K562 (cell line): ENCODE results near the gene PLTP. TPM values are rescaled to one million over a fixed set of nuclear protein-coding genes. Genes with fewer than 3 reads are reported as not detected.

Source experiments
- ATAC-seq: fragments of 200-7000 bp; cut with Tn5 transposase; 3 replicates; pipeline ENCODE4 v1.9.1; 2020; ENCODE audit warnings: moderate library complexity
- BruUV-seq: library from RNA; stranded (reverse); fragments of 400-500 nt; replicated peaks from 2 replicates; lab custom pipeline; 2021; lab: Mats Ljungman, UMichigan
- CTCF ChIA-PET: fragments of 300-600 bp; formaldehyde crosslinking; extraction: SDS; loops from one replicate; lab custom pipeline; 2021; ENCODE audit warnings: low intra/inter-chr PET ratio; lab: Yijun Ruan, JAX
- POLR2A ChIA-PET: fragments of 300-600, 350-650 bp; sonication (Branson Sonifier 250); formaldehyde crosslinking; extraction: SDS; loops from one replicate; lab custom pipeline; 2021; ENCODE audit warnings: antibody characterized with exemption, inconsistent platforms; lab: Yijun Ruan, JAX
- DNase-seq, 4 experiments: peaks; one replicate each; pipeline versions ENCODE4 v3.0.0 to v3.0.0-alpha.2; 2011 to 2018; ENCODE audit warnings: low spot score in 3 of 4, mixed read lengths in 3 of 4; ENCODE audit errors: extremely low read depth in 1 of 4
- FAIRE-seq: peaks from 2 replicates; lab custom pipeline; 2011; peaks lifted over from hg19 to GRCh38; lab: Jason Lieb, UNC
- H2AFZ ChIP-seq: 2 replicates; pipeline ENCODE4 v1.6.0; 2011; ENCODE audit warnings: low read depth, low read length, control low read depth, inconsistent platforms
- H3K27ac ChIP-seq: fragments of 200-600 bp; 3 replicates; pipeline ENCODE4 v1.8.0; 2011; ENCODE audit warnings: low read depth, mild to moderate bottlenecking, control low read depth, inconsistent platforms, low read length, moderate library complexity, mixed read lengths; ENCODE audit errors: extremely low read depth
- H3K27me3 ChIP-seq, 2 experiments: fragments of 300-600 bp in 1 of 2; 2 replicates in 1 of 2; 3 replicates in 1 of 2; pipeline versions ENCODE4 v1.6.0 to v1.8.0; 2011; ENCODE audit warnings: inconsistent platforms in 2 of 2, low read length in 2 of 2, mild to moderate bottlenecking in 1 of 2, mixed read lengths in 1 of 2, moderate library complexity in 1 of 2; ENCODE audit not compliant: control insufficient read depth in 2 of 2, insufficient read depth in 2 of 2
- H3K36me3 ChIP-seq: fragments of 300-600 bp; 3 replicates; pipeline ENCODE4 v1.8.0; 2011; ENCODE audit warnings: mild to moderate bottlenecking, low read length, inconsistent platforms; ENCODE audit not compliant: control insufficient read depth, insufficient read depth
- H3K4me1 ChIP-seq, 2 experiments: fragments of 200-600 bp in 1 of 2; replicated peaks in 1 of 2; 2 replicates in 1 of 2; 3 replicates in 1 of 2; pipeline versions ENCODE4 v1.5.1 to v1.8.0; 2011; ENCODE audit warnings: inconsistent platforms in 2 of 2, low read length in 2 of 2, mild to moderate bottlenecking in 1 of 2, mixed read lengths in 1 of 2, moderate library complexity in 1 of 2; ENCODE audit not compliant: control insufficient read depth in 2 of 2, insufficient read depth in 2 of 2
- H3K4me2 ChIP-seq: 2 replicates; pipeline ENCODE4 v1.6.1; 2011; ENCODE audit warnings: low read length, control low read depth, inconsistent platforms, mixed read lengths; ENCODE audit not compliant: insufficient read depth
- H3K4me3 ChIP-seq: fragments of 200-600 bp; sonication (generic), shearing (Covaris generic); 2 replicates; pipeline ENCODE4 v1.5.1; 2016; ENCODE audit warnings: control low read depth, inconsistent platforms
- H3K79me2 ChIP-seq: fragments of 200-600 bp; 3 replicates; pipeline ENCODE4 v1.8.0; 2011; ENCODE audit warnings: low read length, inconsistent platforms; ENCODE audit not compliant: control insufficient read depth, insufficient read depth
- H3K9ac ChIP-seq, 2 experiments: 2 replicates each; pipeline versions ENCODE4 v1.6.0 to v1.6.1; 2011; ENCODE audit warnings: low read depth in 2 of 2, low read length in 2 of 2, control low read depth in 1 of 2, inconsistent platforms in 1 of 2, mild to moderate bottlenecking in 1 of 2, mixed read lengths in 1 of 2; ENCODE audit not compliant: insufficient read depth in 1 of 2
- H3K9me1 ChIP-seq: one replicate; pipeline ENCODE4 v1.6.0; 2011; ENCODE audit warnings: inconsistent platforms, mild to moderate bottlenecking, low read length, moderate library complexity; ENCODE audit not compliant: control insufficient read depth, insufficient read depth
- H3K9me3 ChIP-seq: replicated peaks from 2 replicates; pipeline ENCODE4 v1.5.1; 2011; ENCODE audit warnings: low read depth, low read length, inconsistent platforms; ENCODE audit not compliant: control insufficient read depth, insufficient read depth
- H4K20me1 ChIP-seq: replicated peaks from 2 replicates; pipeline ENCODE4 v1.6.1; 2011; ENCODE audit warnings: low read length, inconsistent platforms, mixed read lengths; ENCODE audit not compliant: control insufficient read depth, insufficient read depth
- GTF2F1 ChIP-seq: IDR thresholded peaks from 2 replicates; pipeline ENCODE4 v1.6.1; 2011; ENCODE audit warnings: low read depth, low read length, improper control_type of control experiment
- GTF3C2 ChIP-seq: IDR thresholded peaks from 3 replicates; pipeline ENCODE4 v1.6.1; 2011; ENCODE audit warnings: borderline replicate concordance, mild to moderate bottlenecking, moderate library complexity; ENCODE audit not compliant: insufficient read length; ENCODE audit errors: extremely low read depth
- HDAC1 ChIP-seq, 2 experiments: fragments of 450-650 bp; IDR thresholded peaks; 2 replicates each; pipeline ENCODE4 v1.6.1; 2016 to 2017; ENCODE audit warnings: inconsistent platforms in 1 of 2, mild to moderate bottlenecking in 1 of 2, moderate library complexity in 1 of 2
- MCM5 ChIP-seq: fragments of 450-650 bp; IDR thresholded peaks from 2 replicates; pipeline ENCODE4 v1.6.1; 2016; ENCODE audit warnings: low read depth
- NCOA6 ChIP-seq: fragments of 450-650 bp; IDR thresholded peaks from 2 replicates; pipeline ENCODE4 v1.6.1; 2017; ENCODE audit warnings: mild to moderate bottlenecking
- NELFE ChIP-seq: IDR thresholded peaks from 2 replicates; pipeline ENCODE4 v1.6.1; 2011; ENCODE audit warnings: mild to moderate bottlenecking; ENCODE audit not compliant: insufficient read depth, insufficient read length
- SMAD2 ChIP-seq: fragments of 150-350 bp; IDR thresholded peaks from 2 replicates; pipeline ENCODE4 v1.6.1; 2014; ENCODE audit warnings: low read depth, mild to moderate bottlenecking, low read length
- SMARCA5 ChIP-seq: fragments of 450-650 bp; IDR thresholded peaks from 2 replicates; pipeline ENCODE4 v1.6.1; 2016
- U2AF1 ChIP-seq: fragments of 200-400 bp; formaldehyde crosslinking; optimal IDR thresholded peaks from 2 replicates; pipeline ENCODE3; 2017; ENCODE audit warnings: mild to moderate bottlenecking, low read depth, low read length, moderate library complexity
- ZNF318 ChIP-seq, 2 experiments: fragments of 450-650 bp; IDR thresholded peaks; 2 replicates each; pipeline ENCODE4 v1.6.1; 2016; ENCODE audit warnings: mild to moderate bottlenecking in 2 of 2, borderline replicate concordance in 1 of 2, low read depth in 1 of 2, moderate library complexity in 1 of 2
- ZNF324 ChIP-seq: fragments of 250-450 bp; sonication (Bioruptor Pico); IDR thresholded peaks from 2 replicates; pipeline ENCODE4 v1.4.0; 2020; ENCODE audit warnings: mild to moderate bottlenecking
- ZNF41 ChIP-seq: fragments of 250-450 bp; sonication (Bioruptor Pico); conservative IDR thresholded peaks from 2 replicates; pipeline ENCODE4 v1.4.0; 2020; ENCODE audit warnings: mild to moderate bottlenecking
- ZNF436 ChIP-seq: fragments of 250-450, 450-650 bp; sonication (Bioruptor Pico); formaldehyde crosslinking; IDR thresholded peaks from 2 replicates; pipeline ENCODE4 v1.7.0; 2020; ENCODE audit warnings: mild to moderate bottlenecking
- WGBS: fragments of 100-300 bp; shearing (Covaris generic); methylation state at CpG from one replicate; pipeline ENCODE4 v1.1.6; 2016; ENCODE audit warnings: low coverage, mixed read lengths; ENCODE audit not compliant: insufficient coverage; ENCODE audit errors: missing lambda C conversion rate; 5-methylcytosine and 5-hydroxymethylcytosine counted together
- in situ Hi-C: fragments of 300-500 bp; cut with MboI; formaldehyde crosslinking; loops from 4 replicates; pipeline ENCODE4 v1.15.0; 2018; ENCODE audit warnings: inconsistent platforms, mixed read lengths
- intact Hi-C: fragments of 100-400 bp; cut with micrococcal nuclease; formaldehyde crosslinking; loops from 2 replicates; pipeline ENCODE4 v1.14.2; 2022
- polyA plus RNA-seq, 8 experiments: library from polyadenylated mRNA; depleted of rRNA in 4 of 8; stranded (reverse) in 5 of 8; unstranded in 3 of 8; fragments of >200 nt; fragmentation: Nextera tagmentation in 2 of 8; fragmentation: Illumina TruSeq in 1 of 8; extraction: Ambion mirVana in 2 of 8; extraction: Trizol in 1 of 8; gene quantifications; 2 replicates each; pipeline versions ENCODE4 v1.2.1 to v1.2.3, GENCODE V29; 2011 to 2014; ENCODE audit warnings: inconsistent platforms in 1 of 8, missing spikeins in 1 of 8
- total RNA-seq, 7 experiments: library from RNA; depleted of rRNA in 6 of 7; stranded (reverse); fragments of >200 nt in 6 of 7; fragmentation: Illumina TruSeq in 2 of 7; extraction: Trizol in 2 of 7; gene quantifications; 2 replicates each; pipeline versions ENCODE4 v1.2.1 to v1.2.3, GENCODE V29; 2011 to 2021; ENCODE audit warnings: low replicate concordance in 1 of 7

PLTP gene
- total and polyA plus RNA-seq, 9 of the 15 experiments (the other 6 are each of a cell fraction or from before 2014, with no cell fraction given) = 2.8 to 29.3 (median 17.6) TPM

DNA sequence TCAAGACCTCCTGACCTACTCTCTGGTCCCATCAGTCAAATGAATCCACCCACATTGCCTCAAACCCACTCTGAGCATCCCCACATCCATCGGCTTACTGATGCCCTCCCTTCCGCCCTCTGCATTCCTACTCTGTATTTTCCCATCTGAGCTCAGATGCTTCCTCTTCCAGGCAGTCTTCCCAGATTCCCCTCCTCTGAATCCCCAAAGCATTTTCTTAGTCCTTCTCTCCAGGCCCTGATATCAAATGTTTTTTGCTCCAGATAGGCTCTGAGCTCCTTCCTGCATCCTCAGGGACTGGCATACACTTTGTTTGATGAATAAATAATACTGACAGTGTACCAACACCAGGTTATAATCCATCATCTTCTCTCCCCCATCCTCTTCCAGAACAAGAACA is 3.9 kb downstream of the PLTP start:
- Histone ChIP-seq H3K9ac (no peak overlapping the region), H3K36me3 (peaks cover 19% of the 10 kb centered on the region; the same call in 2 of the 3 replicates), H3K4me3 (no peak overlapping the region), H3K9me3 (no peaks in the 10 kb centered on the region), H3K27me3 (no peaks in the 10 kb centered on the region), H2AFZ (no peak overlapping the region), H3K79me2 (peaks cover 15% of the 10 kb centered on the region), H3K4me2 (no peak overlapping the region), H3K4me1 (peaks cover 18 to 51% of the 10 kb centered on the region in 2 experiments), H4K20me1 (no peaks in the 10 kb centered on the region), H3K27ac (no peak overlapping the region), H3K9me1 (no peaks in the 10 kb centered on the region)
- no peak for DNase-seq
- WGBS = 93% methylated on average over 2 of the region's 2 CpGs
- no peak for ATAC-seq
- in situ Hi-C loops (no loop called here), intact Hi-C loops (no loop called here)
- ChIA-PET CTCF (no interaction called here), POLR2A (interaction anchor here (1.6 to 2.6 kb wide), 2 partner anchors 9 to 11 kb away, joined by 6 read pairs; no protein-coding TSS in a partner anchor)
- no peak for FAIRE-seq
- no TSS peak for BruUV-seq
- TF ChIP-seq GTF3C2 (peak; percentile 38), MCM5 (no peak), U2AF1 (no peak), ZNF436 (CRISPR knock-in tag) (0 out of 2 replicates have a peak, but pooled peaks have one; percentile 46), ZNF41 (CRISPR knock-in tag) (no peak), ZNF324 (CRISPR knock-in tag) (no peak), SMARCA5 (peak; percentile 64; the same call in 1 of the 2 replicates), ZNF318 (IDR thresholded peaks at IDR 0.05; ENCODE audit: borderline replicate concordance in 1 of 2, low read depth in 1 of 2) (no peak), GTF2F1 (no peak), NELFE (no peak), HDAC1 (IDR thresholded peaks at IDR 0.05) (no peak), SMAD2 (no peak), NCOA6 (no peak)
